HepG2 (cell line): ENCODE data around the gene CYTH2. TPM values are rescaled to one million over a fixed set of nuclear protein-coding genes. Genes with fewer than 3 reads are reported as not detected.

Source experiments
- ATAC-seq: fragments of 200-7000 bp; cut with Tn5 transposase; 3 replicates; pipeline ENCODE4 v1.9.1; 2020; ENCODE audit warnings: mild to moderate bottlenecking, moderate library complexity
- BruUV-seq: library from RNA; stranded (reverse); fragments of 400-500 nt; replicated peaks from 2 replicates; lab custom pipeline; 2021; lab: Mats Ljungman, UMichigan
- CTCF ChIA-PET: fragments of 300-600 bp; formaldehyde crosslinking; extraction: SDS; loops from one replicate; lab custom pipeline; 2021; ENCODE audit warnings: low total read pairs, inconsistent platforms, low intra/inter-chr PET ratio; lab: Yijun Ruan, JAX
- POLR2A ChIA-PET: fragments of 350-600 bp; sonication (Branson Sonifier 250); formaldehyde crosslinking; loops from one replicate; lab custom pipeline; 2020; ENCODE audit warnings: antibody characterized with exemption, inconsistent platforms; lab: Yijun Ruan, JAX
- DNase-seq: peaks from one replicate; pipeline ENCODE4 v3.0.0-alpha.2; 2015; ENCODE audit warnings: low spot score
- FAIRE-seq: peaks from 3 replicates; lab custom pipeline; 2011; peaks lifted over from hg19 to GRCh38; lab: Jason Lieb, UNC
- H2AFZ ChIP-seq: one replicate; pipeline ENCODE4 v1.6.1; 2011; ENCODE audit warnings: low read length, inconsistent platforms
- H3K27ac ChIP-seq: fragments of 300-600 bp; 3 replicates; pipeline ENCODE4 v1.8.0; 2011; ENCODE audit warnings: mixed run types, mild to moderate bottlenecking, mixed read lengths, low read length, inconsistent platforms; ENCODE audit not compliant: insufficient read depth; ENCODE audit errors: extremely low read length
- H3K27me3 ChIP-seq, 2 experiments: fragments of 200-600 bp in 1 of 2; 2 replicates in 1 of 2; 3 replicates in 1 of 2; pipeline versions ENCODE4 v1.6.0 to v1.8.0; 2011; ENCODE audit warnings: low read length in 2 of 2, mild to moderate bottlenecking in 2 of 2, moderate library complexity in 2 of 2, inconsistent platforms in 1 of 2; ENCODE audit not compliant: insufficient read depth in 2 of 2, control insufficient read depth in 1 of 2
- H3K36me3 ChIP-seq, 2 experiments: fragments of 200-600 bp in 1 of 2; replicated peaks in 1 of 2; 2 replicates in 1 of 2; 3 replicates in 1 of 2; pipeline versions ENCODE4 v1.5.1 to v1.8.0; 2011; ENCODE audit warnings: low read length in 2 of 2, inconsistent platforms in 1 of 2; ENCODE audit not compliant: insufficient read depth in 2 of 2, control insufficient read depth in 1 of 2
- H3K4me1 ChIP-seq: 2 replicates; pipeline ENCODE4 v1.5.1; 2012; ENCODE audit warnings: low read length, inconsistent platforms; ENCODE audit not compliant: insufficient read depth
- H3K4me2 ChIP-seq: 2 replicates; pipeline ENCODE4 v1.6.0; 2011; ENCODE audit warnings: low read depth, low read length, inconsistent platforms
- H3K4me3 ChIP-seq, 3 experiments: fragments of 200-600 bp in 1 of 3; sonication (generic), shearing (Covaris generic) in 1 of 3; replicated peaks in 1 of 3; 2 replicates each; pipeline ENCODE4 v1.5.1; 2011 to 2016; ENCODE audit warnings: low read length in 3 of 3, inconsistent platforms in 2 of 3, low read depth in 2 of 3, mild to moderate bottlenecking in 2 of 3, control low read depth in 1 of 3, mixed read lengths in 1 of 3; ENCODE audit not compliant: insufficient read depth in 1 of 3
- H3K79me2 ChIP-seq: one replicate; pipeline ENCODE4 v1.6.1; 2011; ENCODE audit warnings: low read length, inconsistent platforms; ENCODE audit not compliant: insufficient read depth
- H3K9ac ChIP-seq: 2 replicates; pipeline ENCODE4 v1.6.0; 2011; ENCODE audit warnings: mild to moderate bottlenecking, low read depth, low read length, inconsistent platforms; ENCODE audit not compliant: insufficient read depth
- H3K9me3 ChIP-seq: 2 replicates; pipeline ENCODE4 v1.5.1; 2012; ENCODE audit warnings: mild to moderate bottlenecking, low read length
- H4K20me1 ChIP-seq: 2 replicates; pipeline ENCODE4 v1.6.0; 2011; ENCODE audit warnings: inconsistent platforms, mild to moderate bottlenecking, low read length, moderate library complexity; ENCODE audit not compliant: insufficient read depth
- AGO2 ChIP-seq: fragments of 200-400 bp; formaldehyde crosslinking; optimal IDR thresholded peaks from 2 replicates; pipeline ENCODE3; 2017; ENCODE audit warnings: mild to moderate bottlenecking, low read depth, low read length, moderate library complexity
- AHR ChIP-seq: IDR thresholded peaks from 2 replicates; pipeline ENCODE4 v1.6.1; 2018; ENCODE audit warnings: missing genetic modification reagents, missing compliant biosample characterization
- DNMT1 ChIP-seq: sonication (generic); formaldehyde crosslinking; IDR thresholded peaks from 2 replicates; pipeline ENCODE4 v1.5.1; 2020; ENCODE audit warnings: mild to moderate bottlenecking, missing genetic modification reagents
- EZH2 ChIP-seq: conservative IDR thresholded peaks from 2 replicates; pipeline ENCODE4 v1.6.1; 2012; ENCODE audit warnings: mild to moderate bottlenecking, low read depth, low read length, moderate library complexity
- HCFC1 ChIP-seq: fragments of 150-350 bp; IDR thresholded peaks from 2 replicates; pipeline ENCODE4 v1.6.1; 2014; ENCODE audit warnings: low read depth, low read length
- POLR2A ChIP-seq, 2 experiments: IDR thresholded peaks; 2 replicates each; pipeline ENCODE4 v1.6.1; 2011; ENCODE audit warnings: low read depth in 2 of 2, low read length in 2 of 2, mild to moderate bottlenecking in 1 of 2, moderate library complexity in 1 of 2; ENCODE audit not compliant: insufficient read depth in 1 of 2
- RBFOX2 ChIP-seq: fragments of 200-400 bp; formaldehyde crosslinking; IDR thresholded peaks from 2 replicates; pipeline ENCODE4 v1.6.1; 2017; ENCODE audit warnings: low read depth, mild to moderate bottlenecking, low read length
- THAP11 ChIP-seq: IDR thresholded peaks from 2 replicates; pipeline ENCODE4 v1.6.1; 2016; ENCODE audit warnings: missing biosample characterization, missing genetic modification reagents
- ZBTB38 ChIP-seq: sonication (generic); formaldehyde crosslinking; IDR thresholded peaks from 2 replicates; pipeline ENCODE4 v1.5.1; 2020; ENCODE audit warnings: mild to moderate bottlenecking, missing genetic modification reagents
- ZC3H13 ChIP-seq: sonication (generic); formaldehyde crosslinking; IDR thresholded peaks from 2 replicates; pipeline ENCODE4 v1.8.1; 2023; ENCODE audit warnings: mild to moderate bottlenecking, missing genetic modification reagents, moderate library complexity
- ZNF143 ChIP-seq: sonication (generic); formaldehyde crosslinking; IDR thresholded peaks from 2 replicates; pipeline ENCODE4 v1.4.0; 2020; ENCODE audit warnings: missing genetic modification reagents
- ZNF337 ChIP-seq: sonication (generic); formaldehyde crosslinking; IDR thresholded peaks from 2 replicates; pipeline ENCODE4 v1.5.1; 2020; ENCODE audit warnings: missing genetic modification reagents, low read depth, mild to moderate bottlenecking, borderline replicate concordance
- ZNF790 ChIP-seq: sonication (generic); formaldehyde crosslinking; IDR thresholded peaks from 2 replicates; pipeline ENCODE4 v1.8.0; 2022; ENCODE audit warnings: missing genetic modification reagents, mild to moderate bottlenecking, borderline replicate concordance
- WGBS: methylation state at CpG from one replicate; pipeline ENCODE4 v1.1.6; 2017; ENCODE audit warnings: low lambda C conversion rate; 5-methylcytosine and 5-hydroxymethylcytosine counted together
- in situ Hi-C: cut with HindIII; loops from 2 replicates; pipeline ENCODE4 v1.10.0; 2017; ENCODE audit warnings: low pct_unique_long_range_greater_than_20kb; ENCODE audit not compliant: extremely low pct_ligation_motif_present
- intact Hi-C: fragments of 100-400 bp; cut with micrococcal nuclease; formaldehyde crosslinking; loops from one replicate; pipeline ENCODE4 v1.10.0; 2022; ENCODE audit not compliant: unreplicated experiment
- polyA plus RNA-seq, 8 experiments: library from polyadenylated mRNA; depleted of rRNA in 3 of 8; stranded (reverse) in 7 of 8; unstranded in 1 of 8; fragments of >200 nt; fragmentation: Illumina TruSeq in 4 of 8; extraction: Trizol in 4 of 8; gene quantifications; 2 replicates each; pipeline versions ENCODE4 v1.2.1 to v1.2.3, GENCODE V29; 2011 to 2016; ENCODE audit warnings: low read depth in 4 of 8, missing spikeins in 1 of 8, mixed read lengths in 1 of 8; ENCODE audit not compliant: insufficient read depth in 1 of 8
- total RNA-seq, 5 experiments: library from RNA; depleted of rRNA; stranded (reverse); fragments of >200 nt; fragmentation: Illumina TruSeq; extraction: Trizol; gene quantifications; 2 replicates each; pipeline ENCODE4 v1.2.3, GENCODE V29; 2016; ENCODE audit warnings: low read depth in 1 of 5
- TF ChIP-seq, protein P1 (sequence below): sonication (generic); formaldehyde crosslinking; IDR thresholded peaks from 2 replicates; pipeline ENCODE4 v1.5.1; 2020; ENCODE audit warnings: mild to moderate bottlenecking, missing genetic modification reagents, moderate library complexity

Gene CYTH2
- total and polyA plus RNA-seq, 2 of the 13 experiments (the other 11 are each of a cell fraction or from before 2014, with no cell fraction given): 16.5 to 39.3 TPM

DNA sequence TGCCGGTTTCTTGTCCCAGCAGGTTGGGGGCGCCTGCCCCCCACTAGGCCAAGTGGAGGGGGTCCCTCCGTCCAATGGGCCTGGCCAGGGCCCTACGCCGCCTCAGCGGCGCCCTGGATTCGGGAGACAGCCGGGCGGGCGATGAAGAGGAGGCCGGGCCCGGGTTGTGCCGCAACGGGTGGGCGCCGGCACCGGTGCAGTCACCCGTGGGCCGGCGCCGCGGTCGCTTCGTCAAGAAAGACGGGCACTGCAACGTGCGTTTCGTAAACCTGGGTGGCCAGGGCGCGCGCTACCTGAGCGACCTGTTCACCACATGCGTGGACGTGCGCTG is 7.6 kb upstream of the CYTH2 start:
- H4K20me1 ChIP-seq: no peaks in the 10 kb centered on the region
- intact Hi-C loops: no loop called here
- ATAC-seq (no peak), DNase-seq (no peak), FAIRE-seq (no peak)
- no peak overlapping the region for H3K9ac ChIP-seq
- H3K27ac ChIP-seq: no peak overlapping the region
- no peaks in the 10 kb centered on the region for H3K9me3 ChIP-seq
- H3K4me2 ChIP-seq: no peak overlapping the region
- POLR2A ChIA-PET: interaction anchor here (0.7 kb wide), 1 partner anchor 17 kb away, joined by 3 read pairs; no protein-coding TSS in a partner anchor
- H3K4me1 ChIP-seq: no peaks in the 10 kb centered on the region
- H3K36me3 ChIP-seq: 0 out of 5 replicates have a peak, but pooled peaks cover 0 to 4% of the 10 kb centered on the region in 2 experiments
- no peak overlapping the region for H3K4me3 ChIP-seq
- H3K27me3 ChIP-seq: no peaks in the 10 kb centered on the region
- WGBS: 96% methylated on average over 36 of the region's 36 CpGs
- no peak overlapping the region for H2AFZ ChIP-seq
- no TSS peak for BruUV-seq
- TF ChIP-seq POLR2A (IDR thresholded peaks at IDR 0.05; ENCODE audit: insufficient read depth in 1 of 2, low read depth in 2 of 2, low read length in 2 of 2): 0 out of 4 replicates have a peak, but pooled peaks of 1 of the 2 experiments have one; percentile 28
- peak; percentile 35; the same call in 1 of the 2 replicates for TF ChIP-seq RBFOX2
- no peak for TF ChIP-seq AHR (CRISPR knock-in tag)
- H3K79me2 ChIP-seq: no peaks in the 10 kb centered on the region
- in situ Hi-C loops: no loop called here
- CTCF ChIA-PET: no interaction called here

DNA sequence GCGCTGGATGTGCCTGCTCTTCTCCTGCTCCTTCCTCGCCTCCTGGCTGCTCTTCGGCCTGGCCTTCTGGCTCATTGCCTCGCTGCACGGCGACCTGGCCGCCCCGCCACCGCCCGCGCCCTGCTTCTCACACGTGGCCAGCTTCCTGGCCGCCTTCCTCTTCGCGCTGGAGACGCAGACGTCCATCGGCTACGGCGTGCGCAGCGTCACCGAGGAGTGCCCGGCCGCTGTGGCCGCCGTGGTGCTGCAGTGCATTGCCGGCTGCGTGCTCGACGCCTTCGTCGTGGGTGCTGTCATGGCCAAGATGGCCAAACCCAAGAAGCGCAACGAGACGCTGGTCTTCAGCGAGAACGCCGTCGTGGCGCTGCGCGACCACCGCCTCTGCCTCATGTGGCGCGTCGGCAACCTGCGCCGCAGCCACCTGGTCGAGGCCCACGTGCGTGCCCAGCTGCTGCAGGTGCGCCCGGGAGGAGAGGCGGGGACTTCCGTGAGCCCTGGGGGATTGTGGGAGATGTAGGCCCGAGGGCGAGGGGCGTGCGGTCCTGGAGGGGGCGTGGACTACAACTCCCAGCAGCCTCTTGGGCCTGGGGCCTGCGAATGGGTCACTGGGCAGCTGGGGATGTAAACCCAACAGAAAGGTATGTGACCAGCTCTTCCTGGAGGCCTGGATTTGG is 7.0 kb upstream of the CYTH2 start:
- Histone ChIP-seq H4K20me1 (no peaks in the 10 kb centered on the region), H3K27ac (no peak overlapping the region), H3K27me3 (no peaks in the 10 kb centered on the region; a peak in 1 of 5 replicates), H3K9me3 (no peaks in the 10 kb centered on the region), H3K79me2 (no peaks in the 10 kb centered on the region), H3K4me2 (no peak overlapping the region), H2AFZ (no peak overlapping the region), H3K4me3 (no peak overlapping the region), H3K4me1 (no peaks in the 10 kb centered on the region), H3K36me3 (0 out of 5 replicates have a peak, but pooled peaks cover 0 to under 1% of the 10 kb centered on the region in 2 experiments), H3K9ac (no peak overlapping the region)
- in situ Hi-C loops: no loop called here
- no peak; the same call in 2 of the 3 replicates for ATAC-seq
- FAIRE-seq: no peak
- intact Hi-C loops: no loop called here
- DNase-seq: no peak
- ChIA-PET CTCF (no interaction called here), POLR2A (interaction anchor here (0.7 kb wide), 1 partner anchor 17 kb away, joined by 3 read pairs; no protein-coding TSS in a partner anchor)
- no TSS peak for BruUV-seq
- WGBS: 98% methylated on average over 59 of the region's 62 CpGs
- TF ChIP-seq, protein P1, sequence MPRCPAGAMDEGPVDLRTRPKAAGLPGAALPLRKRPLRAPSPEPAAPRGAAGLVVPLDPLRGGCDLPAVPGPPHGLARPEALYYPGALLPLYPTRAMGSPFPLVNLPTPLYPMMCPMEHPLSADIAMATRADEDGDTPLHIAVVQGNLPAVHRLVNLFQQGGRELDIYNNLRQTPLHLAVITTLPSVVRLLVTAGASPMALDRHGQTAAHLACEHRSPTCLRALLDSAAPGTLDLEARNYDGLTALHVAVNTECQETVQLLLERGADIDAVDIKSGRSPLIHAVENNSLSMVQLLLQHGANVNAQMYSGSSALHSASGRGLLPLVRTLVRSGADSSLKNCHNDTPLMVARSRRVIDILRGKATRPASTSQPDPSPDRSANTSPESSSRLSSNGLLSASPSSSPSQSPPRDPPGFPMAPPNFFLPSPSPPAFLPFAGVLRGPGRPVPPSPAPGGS (CRISPR knock-in tag): no peak
- peak; percentile 46; the same call in 1 of the 2 replicates for TF ChIP-seq ZBTB38 (CRISPR knock-in tag)
- TF ChIP-seq AGO2: peak; percentile 56
- TF ChIP-seq DNMT1 (CRISPR knock-in tag): peak; percentile 55; the same call in 1 of the 2 replicates
- TF ChIP-seq THAP11 (CRISPR knock-in tag): peak; percentile 88
- TF ChIP-seq ZC3H13 (CRISPR knock-in tag): 0 out of 2 replicates have a peak, but pooled peaks have one; percentile 55
- TF ChIP-seq ZNF143 (CRISPR knock-in tag): peak; percentile 82
- TF ChIP-seq HCFC1: peak; percentile 30; the same call in 1 of the 2 replicates
- TF ChIP-seq EZH2: no peak
- TF ChIP-seq ZNF790 (CRISPR knock-in tag): no peak
- no peak for TF ChIP-seq ZNF337 (CRISPR knock-in tag)
